ENCODE results near the gene PLCB3. TPM values are rescaled to one million over a fixed set of nuclear protein-coding genes. Genes with fewer than 3 reads are reported as not detected.
A peak's percentile ranks its signal among the peaks of the same experiment; 100 is the strongest.

Gene PLCB3
- total RNA-seq, 1 experiment from 2014 or later = 80.2 TPM

DNA sequence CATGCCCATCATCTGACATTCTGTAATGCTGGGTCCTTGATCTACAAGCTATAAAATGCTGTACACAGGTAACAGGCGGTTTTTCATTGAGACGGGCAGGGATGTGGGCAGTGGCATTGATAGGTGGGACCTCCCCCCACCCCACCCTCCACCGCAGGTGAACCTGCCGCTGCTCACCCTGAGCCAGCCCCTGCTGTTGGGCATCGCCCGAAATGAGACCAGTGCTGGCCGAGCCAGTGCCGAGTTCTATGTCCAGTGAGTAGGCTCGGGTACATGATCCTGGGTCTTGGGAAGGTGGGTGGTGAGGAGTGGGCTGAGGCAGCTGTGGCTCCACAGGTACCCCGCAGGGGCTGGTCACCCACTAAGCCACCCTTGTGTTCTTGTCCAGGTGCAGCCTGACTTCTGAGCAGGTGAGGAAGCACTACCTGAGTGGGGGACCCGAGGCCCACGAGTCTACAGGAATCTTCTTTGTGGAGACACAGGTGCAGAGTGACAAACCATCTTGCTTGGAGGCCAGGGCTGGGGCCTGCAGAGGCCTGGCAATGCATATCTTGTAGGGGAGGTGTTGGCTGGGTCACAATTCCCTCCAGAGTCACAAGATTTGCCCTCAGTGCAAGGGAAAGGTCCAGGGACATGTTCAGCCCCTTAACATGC lies 22.1 kb upstream of the PLCB3 start:
- Histone ChIP-seq H3K18ac (ENCODE audit: insufficient read length, low read depth, low read length) (no peak overlapping the region), H3K56ac (ENCODE audit: insufficient read length, low read depth, low read length) (no peak overlapping the region), H3K79me1 (ENCODE audit: insufficient read depth, low read depth, low read length, poor library complexity, severe bottlenecking) (no peaks in the 10 kb centered on the region), H2BK12ac (ENCODE audit: insufficient read length, low read depth, low read length) (no peak overlapping the region), H4K91ac (ENCODE audit: insufficient read length, low read depth, low read length) (no peak overlapping the region), H4K5ac (ENCODE audit: insufficient read length, low read depth, low read length) (no peak overlapping the region), H2AK5ac (ENCODE audit: insufficient read length, low read length) (no peak overlapping the region), H2BK5ac (ENCODE audit: insufficient read length, low read length) (no peak overlapping the region), H3K27me3 (ENCODE audit: insufficient read depth, low read length) (no peaks in the 10 kb centered on the region; the same call in 1 of the 2 replicates), H3K4ac (ENCODE audit: low read depth, low read length) (no peak overlapping the region), H3K9me3 (ENCODE audit: control insufficient read depth, low read depth, low read length) (no peaks in the 10 kb centered on the region), H3T11ph (ENCODE audit: low read length) (no peak overlapping the region), H2BK15ac (ENCODE audit: low read depth, low read length) (no peak overlapping the region), H4K8ac (replicated peaks; ENCODE audit: insufficient read length, low read depth, low read length) (no peak overlapping the region), H2BK120ac (ENCODE audit: low read depth, low read length, poor library complexity, severe bottlenecking) (no peak overlapping the region), H3K9ac (ENCODE audit: extremely low read depth, insufficient read length, low read length) (no peak overlapping the region), H3K23ac (ENCODE audit: insufficient read length, low read depth, low read length) (no peak overlapping the region), H3K4me2 (ENCODE audit: insufficient read depth, insufficient read length, low read length) (peak overlapping the region; percentile 94), H3K23me2 (ENCODE audit: insufficient read length, low read depth, low read length, poor library complexity, severe bottlenecking) (peaks cover 35% of the 10 kb centered on the region), H4K20me1 (ENCODE audit: control insufficient read depth, insufficient read depth, insufficient read length) (no peaks in the 10 kb centered on the region), H2BK20ac (ENCODE audit: low read depth, low read length, poor library complexity, severe bottlenecking) (no peak overlapping the region), H3K4me1 (ENCODE audit: insufficient read depth, low read length) (0 out of 2 replicates have a peak, but pooled peaks cover 3% of the 10 kb centered on the region), H2AFZ (ENCODE audit: low read length) (no peak overlapping the region), H3K27ac (ENCODE audit: insufficient read length, low read depth, low read length) (no peak overlapping the region), H3K14ac (ENCODE audit: insufficient read depth, low read length) (no peak overlapping the region), H3K79me2 (ENCODE audit: insufficient read depth, low read length) (no peaks in the 10 kb centered on the region)
- Mint-ChIP-seq H3K27ac (no peak overlapping the region; a peak in 2 of 7 replicates), H3K27me3 (ENCODE audit: low read depth) (peaks cover 20% of the 10 kb centered on the region), H3K4me1 (peaks cover 26 to 39% of the 10 kb centered on the region in 2 experiments), H3K9me3 (no peaks in the 10 kb centered on the region), H3K4me3 (peak overlapping the region; percentile 74 to 91; a peak in 4 of 5 replicates), H3K36me3 (ENCODE audit: insufficient read depth in 1 of 3, low read depth in 3 of 3) (peaks cover 0 to 4% (median 3%) of the 10 kb centered on the region in 3 experiments; a peak in 3 of 7 replicates)
- no peak for TF ChIP-seq CTCF (conservative IDR thresholded peaks at IDR 0.05)
- no CpG with 5 or more reads among the region's 12 CpGs for WGBS (ENCODE audit: extremely low coverage, insufficient read length, low lambda C conversion rate)
- DNase-seq = no peak

All from H9 (cell line).